OCI-LY3 (cell line): ENCODE results near the gene CHCHD10.

ENCODE experiments used
- CTCF ChIP-seq: fragments of 200-600, 300-600 bp; sonication (generic); IDR thresholded peaks from 2 replicates; pipeline ENCODE4 v1.5.1; 2014; ENCODE audit warnings: antibody characterized with exemption, low read length, low read depth
- EZH2phosphoT487 ChIP-seq: fragments of 200-600 bp; shearing (Covaris generic); IDR thresholded peaks from 2 replicates; pipeline ENCODE4 v1.6.1; 2018; ENCODE audit warnings: antibody characterized with exemption, mixed run types, low read depth

- TF ChIP-seq CTCF (no peak), EZH2phosphoT487 (no peak)
Measured at GRCh38 chr22:23716811-23717801, 50.7 kb downstream of the CHCHD10 start.
